GM15510 (cell line): ENCODE measurements around the gene AFAP1.

Source experiments
- POLR2A ChIP-seq: IDR thresholded peaks from 3 replicates; pipeline ENCODE4 v1.6.1; 2011; ENCODE audit warnings: borderline replicate concordance; ENCODE audit not compliant: insufficient read length; ENCODE audit errors: extremely low read depth

AFAP1 gene

GRCh38 chr4:7900334-7900909 is 39.2 kb downstream of the AFAP1 start:
- no peak for TF ChIP-seq POLR2A

GRCh38 chr4:7899184-7899869 is 40.3 kb downstream of the AFAP1 start:
- TF ChIP-seq POLR2A: no peak

- no peak for TF ChIP-seq POLR2A
Measured at GRCh38 chr4:7898385-7898784, 41.3 kb downstream of the AFAP1 start.

GRCh38 chr4:7897811-7898210 is 41.9 kb downstream of the AFAP1 start:
- TF ChIP-seq POLR2A: no peak

GRCh38 chr4:7894677-7895181 is 44.9 kb downstream of the AFAP1 start:
- no peak for TF ChIP-seq POLR2A

GRCh38 chr4:7894098-7894676 is 45.5 kb downstream of the AFAP1 start:
- no peak for TF ChIP-seq POLR2A

- no peak for TF ChIP-seq POLR2A
Measured at GRCh38 chr4:7893539-7893938, 46.1 kb downstream of the AFAP1 start.

- TF ChIP-seq POLR2A: no peak
Measured at GRCh38 chr4:7892212-7893019, 47.2 kb downstream of the AFAP1 start.

- no peak for TF ChIP-seq POLR2A
Measured at GRCh38 chr4:7890635-7891393, 48.8 kb downstream of the AFAP1 start.

- no peak for TF ChIP-seq POLR2A
Measured at GRCh38 chr4:7887436-7887835, 52.2 kb downstream of the AFAP1 start.

GRCh38 chr4:7886007-7886973 is 53.4 kb downstream of the AFAP1 start:
- no peak for TF ChIP-seq POLR2A

GRCh38 chr4:7885216-7886006 is 54.2 kb downstream of the AFAP1 start:
- no peak for TF ChIP-seq POLR2A

- no peak for TF ChIP-seq POLR2A
Measured at GRCh38 chr4:7880683-7881082, 59.0 kb downstream of the AFAP1 start.
